GM12801 (cell line): ENCODE measurements around the gene PLEKHA3.

Experiments used
- CTCF ChIP-seq: IDR thresholded peaks from one replicate; pipeline ENCODE4 v1.5.1; 2011; ENCODE audit warnings: control low read depth; ENCODE audit not compliant: insufficient read length; ENCODE audit errors: extremely low read depth

Gene PLEKHA3

GRCh38 chr2:178473931-178474330, 6.3 kb upstream of the PLEKHA3 start:
- TF ChIP-seq CTCF: no peak

GRCh38 chr2:178474560-178474959, 5.7 kb upstream of the PLEKHA3 start:
- TF ChIP-seq CTCF: no peak

- TF ChIP-seq CTCF: no peak
Observed at GRCh38 chr2:178476477-178476876, 3.8 kb upstream of the PLEKHA3 start.

GRCh38 chr2:178477443-178478129, 2.7 kb upstream of the PLEKHA3 start:
- no peak for TF ChIP-seq CTCF

GRCh38 chr2:178478130-178478438, 2.2 kb upstream of the PLEKHA3 start:
- TF ChIP-seq CTCF: no peak

GRCh38 chr2:178478439-178479274, 1.6 kb upstream of the PLEKHA3 start, which contains the start of gene FKBP7:
Gene FKBP7, minus strand, starts transcription at chr2:178478600. Its CDS starts 101 bp downstream, at chr2:178478499.
- TF ChIP-seq CTCF: peak; percentile 15

GRCh38 chr2:178479275-178479616, 1.0 kb upstream of the PLEKHA3 start:
- no peak for TF ChIP-seq CTCF
